ENCODE measurements around the gene CACNA1F.

DNA sequence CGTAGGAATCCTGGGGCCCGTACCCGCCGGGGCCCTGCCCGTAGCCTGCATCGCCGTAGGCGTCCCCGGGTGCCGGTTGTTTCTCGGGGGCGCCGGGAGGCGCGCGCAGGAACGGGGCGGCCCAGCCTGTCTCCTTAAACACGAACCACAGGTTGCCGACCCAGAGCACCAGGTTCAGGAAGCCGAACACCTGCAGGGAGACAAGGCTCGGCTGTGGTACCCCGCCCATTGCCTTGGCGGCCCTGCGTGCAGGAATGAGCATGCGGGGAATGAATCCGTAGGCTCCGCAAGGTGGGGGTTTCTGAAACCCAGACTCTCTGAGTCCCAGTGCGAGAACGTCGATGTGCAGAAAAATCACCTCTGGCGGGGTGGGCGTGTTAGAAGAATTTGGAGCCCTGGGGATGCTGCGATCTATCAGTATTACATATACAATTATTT, 41.5 kb downstream of the CACNA1F start:
- TF ChIP-seq, protein P1, sequence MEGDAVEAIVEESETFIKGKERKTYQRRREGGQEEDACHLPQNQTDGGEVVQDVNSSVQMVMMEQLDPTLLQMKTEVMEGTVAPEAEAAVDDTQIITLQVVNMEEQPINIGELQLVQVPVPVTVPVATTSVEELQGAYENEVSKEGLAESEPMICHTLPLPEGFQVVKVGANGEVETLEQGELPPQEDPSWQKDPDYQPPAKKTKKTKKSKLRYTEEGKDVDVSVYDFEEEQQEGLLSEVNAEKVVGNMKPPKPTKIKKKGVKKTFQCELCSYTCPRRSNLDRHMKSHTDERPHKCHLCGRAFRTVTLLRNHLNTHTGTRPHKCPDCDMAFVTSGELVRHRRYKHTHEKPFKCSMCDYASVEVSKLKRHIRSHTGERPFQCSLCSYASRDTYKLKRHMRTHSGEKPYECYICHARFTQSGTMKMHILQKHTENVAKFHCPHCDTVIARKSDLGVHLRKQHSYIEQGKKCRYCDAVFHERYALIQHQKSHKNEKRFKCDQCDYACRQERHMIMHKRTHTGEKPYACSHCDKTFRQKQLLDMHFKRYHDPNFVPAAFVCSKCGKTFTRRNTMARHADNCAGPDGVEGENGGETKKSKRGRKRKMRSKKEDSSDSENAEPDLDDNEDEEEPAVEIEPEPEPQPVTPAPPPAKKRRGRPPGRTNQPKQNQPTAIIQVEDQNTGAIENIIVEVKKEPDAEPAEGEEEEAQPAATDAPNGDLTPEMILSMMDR (conservative IDR thresholded peaks at IDR 0.05; ENCODE audit: low read depth, low read length), result no peak
- TF ChIP-seq EZH2 (IDR thresholded peaks at IDR 0.05; ENCODE audit: borderline replicate concordance, low read depth, low read length, poor library complexity, severe bottlenecking), result no peak

All from A673 (cell line).